HG02571 (cell line): Measurements from ENCODE around the gene SERPINE2.
"Not testable (repeated sequence)": the region's sequence is repeated elsewhere in the genome, so short reads cannot be mapped to it uniquely, and the experiment has no call there.

Source experiments
- ATAC-seq: cut with Tn5 transposase; IDR thresholded peaks from one replicate; pipeline ENCODE4 v1.9.1; 2021; ENCODE audit warnings: mild to moderate bottlenecking, moderate library complexity; ENCODE audit not compliant: unreplicated experiment

The SERPINE2 gene

GRCh38 chr2:223944166-223944702 is 94.9 kb downstream of the SERPINE2 start:
- peak; percentile 19 for ATAC-seq

GRCh38 chr2:223943561-223944008 is 95.5 kb downstream of the SERPINE2 start:
- ATAC-seq = no peak

GRCh38 chr2:223943135-223943534 is 96.0 kb downstream of the SERPINE2 start:
- no peak for ATAC-seq

GRCh38 chr2:223941579-223942277 is 97.4 kb downstream of the SERPINE2 start:
- peak; percentile 61 for ATAC-seq

DNA sequence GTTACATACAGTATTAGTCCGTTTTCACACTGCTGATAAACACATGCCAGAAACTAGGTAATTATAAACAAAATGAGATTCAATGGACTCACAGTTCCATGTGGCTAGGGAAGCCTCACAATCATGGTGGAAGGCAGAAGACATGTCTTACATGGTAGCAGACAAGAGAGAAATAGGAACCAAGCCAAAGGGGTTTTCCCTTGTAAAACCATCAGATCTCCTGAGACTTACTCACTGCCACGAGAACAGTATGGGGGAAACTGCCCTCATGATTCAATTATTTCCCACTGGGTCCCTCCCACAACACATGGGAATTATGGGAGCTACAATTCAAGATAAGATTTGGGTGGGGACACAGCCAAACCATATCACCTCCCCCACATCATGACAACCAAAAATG is 99.6 kb downstream of the SERPINE2 start:
- not testable (repeated sequence) for ATAC-seq

DNA sequence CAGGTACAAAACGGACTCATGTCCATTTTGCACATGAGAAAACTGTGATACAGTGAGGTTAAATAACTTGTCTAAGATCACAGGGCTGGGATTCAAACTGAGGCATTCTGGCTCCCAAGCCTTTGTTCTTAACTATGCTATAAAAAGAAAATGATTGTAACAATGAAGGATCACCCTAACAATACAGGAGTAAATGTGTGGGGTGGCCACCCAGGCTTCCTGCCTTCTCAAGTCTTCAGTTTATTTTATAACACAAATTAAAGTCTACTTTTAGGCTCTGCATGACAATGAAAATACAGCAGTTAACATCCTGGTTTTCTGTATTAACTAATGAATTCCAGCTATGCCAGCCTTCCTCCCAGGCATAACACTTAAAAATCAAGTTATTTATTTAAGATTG is 101.6 kb downstream of the SERPINE2 start:
- ATAC-seq = no peak

- ATAC-seq = no peak
Measured at GRCh38 chr2:223936862-223937326, 102.2 kb downstream of the SERPINE2 start.

GRCh38 chr2:223935459-223936125 is 103.5 kb downstream of the SERPINE2 start:
- no peak for ATAC-seq

GRCh38 chr2:223934870-223935269 is 104.2 kb downstream of the SERPINE2 start:
- no peak for ATAC-seq

DNA sequence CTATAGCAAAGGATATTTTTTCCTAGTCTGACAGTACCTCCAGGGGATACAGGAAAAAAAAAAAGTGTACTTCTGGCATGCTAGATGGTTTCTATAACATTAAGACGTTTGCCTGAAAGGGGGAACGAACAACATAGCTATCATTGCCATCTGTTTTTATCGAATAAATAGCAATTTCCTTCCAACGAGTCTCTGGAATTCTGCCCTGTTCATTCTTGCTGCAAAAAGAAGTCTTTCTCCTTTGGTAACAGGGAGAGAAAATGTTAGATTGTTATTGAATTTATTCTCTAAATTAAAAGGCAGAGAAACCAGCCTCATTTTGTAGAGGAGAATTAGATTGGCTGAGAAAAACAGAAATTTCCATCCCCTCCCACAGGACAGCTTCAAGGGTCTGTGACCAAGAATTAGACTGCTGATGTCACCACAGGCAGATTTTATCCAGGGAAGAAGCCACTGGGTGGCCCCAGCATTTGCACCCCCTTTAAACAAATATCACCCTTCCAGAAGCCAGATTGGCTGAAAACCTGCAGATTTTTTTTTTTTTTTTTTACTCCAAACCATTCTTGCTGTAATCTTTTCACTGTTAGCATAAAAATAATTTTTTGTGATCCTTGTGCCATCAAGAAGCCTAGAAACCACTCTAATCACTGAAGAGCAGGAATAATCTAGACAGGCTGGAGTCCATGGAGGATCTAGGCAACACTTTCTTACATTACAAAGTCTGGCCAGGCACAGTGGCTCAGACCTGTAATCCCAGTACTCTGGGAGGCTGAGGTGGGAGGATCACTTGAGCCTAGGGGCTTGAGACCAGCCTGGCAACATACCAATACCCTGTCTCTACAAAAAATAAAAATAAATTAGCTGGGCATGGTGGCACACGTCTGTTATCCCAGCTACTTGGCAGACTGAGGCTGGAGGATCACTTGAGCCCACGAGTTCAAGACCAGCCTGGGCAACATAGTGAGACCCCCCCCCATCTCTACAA is 106.0 kb downstream of the SERPINE2 start:
- no peak for ATAC-seq

- ATAC-seq = no peak
Measured at GRCh38 chr2:223930103-223930976, 108.7 kb downstream of the SERPINE2 start.

GRCh38 chr2:223929571-223930102 is 109.4 kb downstream of the SERPINE2 start:
- no peak for ATAC-seq

DNA sequence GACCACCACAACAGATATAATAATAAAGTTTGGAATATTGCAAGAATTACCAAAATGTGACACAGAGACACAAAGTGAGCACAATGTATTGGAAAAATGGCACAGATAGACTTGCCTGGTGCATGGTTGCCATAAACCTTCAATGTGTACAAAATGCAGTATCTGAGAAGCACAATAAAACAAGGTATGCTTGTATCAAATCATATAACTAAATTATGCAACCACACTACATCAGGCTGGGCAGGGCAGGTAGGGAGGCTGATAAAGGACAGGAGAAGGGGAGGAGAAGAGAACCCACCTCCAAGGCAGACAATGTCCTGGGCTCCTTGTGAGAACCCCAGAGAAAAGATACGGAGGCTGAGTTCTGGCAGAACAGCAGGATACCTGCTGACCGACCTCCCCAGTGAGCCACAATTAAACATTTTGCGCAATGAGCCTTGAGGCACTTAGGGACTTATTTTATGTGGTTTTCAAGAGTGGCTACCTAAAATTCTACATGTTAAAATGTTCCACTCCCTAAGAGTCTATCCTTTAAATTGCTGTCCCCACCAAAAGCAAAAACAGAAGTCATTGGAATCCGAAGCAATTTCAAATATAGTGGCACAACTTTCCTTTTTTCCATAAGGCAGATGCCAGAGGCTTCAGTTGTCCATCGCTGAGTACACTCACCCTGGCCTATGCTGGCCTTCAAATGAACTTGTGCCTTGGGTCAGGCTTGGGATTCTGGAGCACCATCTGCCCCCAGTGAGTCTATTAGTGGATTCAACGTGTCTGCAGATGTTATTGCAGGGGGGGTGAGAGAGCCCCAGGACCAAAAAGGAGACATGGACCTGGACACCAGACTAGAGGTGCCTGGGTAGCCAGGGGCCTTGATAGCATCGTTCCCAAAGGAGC is 110.7 kb downstream of the SERPINE2 start:
- ATAC-seq = no peak

- ATAC-seq = no peak
Measured at GRCh38 chr2:223925106-223925505, 114.0 kb downstream of the SERPINE2 start.
